A673 (cell line): ENCODE measurements around the gene SDCBP2.

Source experiments
- CTCF ChIP-seq: fragments of 300-800, 200-600 bp; sonication (generic); conservative IDR thresholded peaks from 2 replicates; pipeline ENCODE4 v1.5.1; 2017; ENCODE audit warnings: low read depth, mild to moderate bottlenecking, antibody characterized with exemption, low read length, moderate library complexity, mixed read lengths
- EZH2 ChIP-seq: fragments of 200-600 bp; sonication (generic); IDR thresholded peaks from 2 replicates; pipeline ENCODE4 v1.6.1; 2017; ENCODE audit warnings: borderline replicate concordance, low read depth, mild to moderate bottlenecking, mixed read lengths, antibody characterized with exemption, low read length; ENCODE audit not compliant: poor library complexity, severe bottlenecking

DNA sequence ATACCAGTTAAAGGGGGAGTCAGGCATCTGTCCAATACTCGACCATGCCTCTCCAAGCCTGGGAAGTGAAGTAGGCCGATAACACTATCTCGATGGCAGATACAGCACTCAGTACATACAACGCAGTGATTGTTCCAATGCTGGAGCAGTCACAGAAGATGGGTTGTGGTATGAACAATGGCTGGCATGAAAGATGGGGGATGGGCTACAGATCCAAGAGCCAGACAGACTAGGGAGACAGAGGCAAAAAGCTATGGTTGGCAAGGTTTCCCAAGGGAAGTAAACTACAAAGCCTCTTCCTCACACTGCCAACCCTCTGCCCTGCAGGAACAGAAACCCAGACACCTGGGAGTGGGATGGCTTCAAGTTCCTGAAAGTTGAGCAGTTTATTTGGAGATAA is 44.7 kb upstream of the SDCBP2 start:
- TF ChIP-seq CTCF (no peak), EZH2 (no peak)
